ENCODE measurements around the gene BEST1.
"Not testable (repeated sequence)": the region's sequence is repeated elsewhere in the genome, so short reads cannot be mapped to it uniquely, and the experiment has no call there.

Gene BEST1

DNA sequence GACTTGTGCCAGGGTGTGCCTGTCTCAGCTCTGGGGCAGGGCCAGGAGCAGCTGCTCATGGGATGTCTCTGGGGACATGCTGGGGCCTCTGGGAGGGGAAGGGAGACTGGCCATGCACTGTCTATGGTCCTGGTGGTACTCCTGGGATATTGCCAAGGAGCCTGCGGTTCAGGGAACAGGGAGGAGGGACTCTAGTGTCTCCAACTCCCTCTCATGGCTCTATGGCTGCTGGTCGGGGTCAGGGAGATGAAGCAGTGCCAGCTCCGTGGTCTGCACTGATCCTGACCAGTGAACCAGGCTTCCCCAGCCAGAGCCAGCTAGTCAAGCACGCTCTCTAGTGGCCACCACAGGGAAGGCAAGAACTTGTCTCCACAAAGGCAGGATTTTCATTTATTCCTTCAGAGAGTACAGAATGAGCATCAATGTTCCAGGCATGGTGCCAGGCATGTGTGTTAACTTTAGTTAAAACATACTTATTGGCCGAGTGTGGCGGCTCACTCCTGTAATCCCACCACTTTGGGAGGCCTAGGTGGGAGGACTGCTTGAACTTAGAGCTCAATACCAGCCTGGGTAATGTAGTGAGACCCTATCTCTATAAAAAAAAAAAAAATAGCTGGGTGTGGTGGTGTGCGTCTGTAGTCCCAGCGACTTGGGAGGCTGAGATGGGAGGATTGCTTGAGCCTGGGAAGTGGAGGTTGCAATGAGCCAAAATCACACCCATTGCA is 2.5 kb upstream of the BEST1 start:
- peak; percentile 67 for DNase-seq

DNA sequence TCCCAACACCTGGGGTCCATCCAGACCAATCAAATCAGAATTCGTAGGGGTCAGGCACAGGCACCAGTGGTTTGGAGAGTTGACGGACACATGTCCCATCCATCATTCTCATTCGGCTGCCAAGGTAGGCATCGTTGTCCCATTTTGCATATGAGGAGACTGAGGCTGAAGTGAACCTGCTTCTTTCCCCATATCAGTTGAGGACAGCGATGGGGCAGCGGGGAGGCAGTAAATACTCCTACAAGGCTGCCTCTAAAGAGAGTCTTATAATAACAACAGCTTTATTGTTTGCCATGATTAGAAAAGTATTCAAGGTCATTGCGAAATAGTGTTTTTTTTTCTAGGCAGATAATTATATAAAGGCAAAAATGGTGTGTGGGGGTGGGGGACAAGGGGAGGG is 1.6 kb upstream of the BEST1 start:
- no peak for DNase-seq

DNA sequence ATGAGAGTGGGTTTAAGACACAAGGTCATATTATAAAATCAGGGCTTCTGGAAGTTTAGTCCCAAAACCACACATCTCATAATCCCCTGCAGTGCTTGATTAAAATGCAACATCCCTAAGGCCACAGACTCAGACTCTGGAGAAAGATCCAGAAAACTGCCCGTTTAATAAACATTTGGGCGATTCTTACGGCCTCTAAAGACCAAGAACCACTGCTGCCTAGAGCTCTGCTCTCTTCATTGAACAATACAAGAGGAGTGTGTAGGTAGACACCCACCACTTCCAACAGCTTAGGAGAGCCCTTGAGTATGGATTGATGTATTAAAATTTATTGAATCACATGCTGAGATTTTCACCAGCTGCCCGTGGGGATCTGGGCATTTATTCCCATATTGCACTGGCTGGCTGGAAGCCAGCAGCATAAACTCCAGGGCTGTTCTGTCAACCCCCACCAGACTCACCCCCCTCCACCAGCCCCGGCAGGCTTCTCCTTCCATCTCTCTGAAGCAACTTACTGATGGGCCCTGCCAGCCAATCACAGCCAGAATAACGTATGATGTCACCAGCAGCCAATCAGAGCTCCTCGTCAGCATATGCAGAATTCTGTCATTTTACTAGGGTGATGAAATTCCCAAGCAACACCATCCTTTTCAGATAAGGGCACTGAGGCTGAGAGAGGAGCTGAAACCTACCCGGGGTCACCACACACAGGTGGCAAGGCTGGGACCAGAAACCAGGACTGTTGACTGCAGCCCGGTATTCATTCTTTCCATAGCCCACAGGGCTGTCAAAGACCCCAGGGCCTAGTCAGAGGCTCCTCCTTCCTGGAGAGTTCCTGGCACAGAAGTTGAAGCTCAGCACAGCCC is 749 bp upstream of the BEST1 start:
- no peak for DNase-seq

DNA sequence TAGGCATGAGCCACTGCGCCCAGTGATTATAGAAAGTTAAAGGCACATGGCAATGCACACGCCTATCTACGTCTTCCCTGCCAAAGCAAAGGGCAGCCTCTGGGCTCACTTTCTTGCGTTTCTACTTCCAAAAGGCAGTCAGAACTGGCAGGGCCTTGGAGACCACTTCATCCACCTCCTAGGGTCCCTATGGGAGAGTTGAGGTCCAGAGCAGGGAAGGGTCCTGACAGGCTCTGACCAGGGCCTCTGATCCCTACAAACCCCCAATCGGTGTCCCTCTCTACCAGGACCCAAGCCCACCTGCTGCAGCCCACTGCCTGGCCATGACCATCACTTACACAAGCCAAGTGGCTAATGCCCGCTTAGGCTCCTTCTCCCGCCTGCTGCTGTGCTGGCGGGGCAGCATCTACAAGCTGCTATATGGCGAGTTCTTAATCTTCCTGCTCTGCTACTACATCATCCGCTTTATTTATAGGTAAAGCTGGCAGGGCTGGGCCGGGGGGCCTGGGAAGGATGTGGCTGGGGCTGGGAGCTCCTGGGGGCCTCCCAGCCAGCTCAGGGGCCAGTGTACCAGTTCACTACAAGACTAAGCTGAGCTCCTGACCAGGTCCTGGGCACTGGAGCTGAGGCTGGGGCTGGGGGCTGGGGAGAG is 1.5 kb downstream of the BEST1 start:
- DNase-seq, result no peak

DNA sequence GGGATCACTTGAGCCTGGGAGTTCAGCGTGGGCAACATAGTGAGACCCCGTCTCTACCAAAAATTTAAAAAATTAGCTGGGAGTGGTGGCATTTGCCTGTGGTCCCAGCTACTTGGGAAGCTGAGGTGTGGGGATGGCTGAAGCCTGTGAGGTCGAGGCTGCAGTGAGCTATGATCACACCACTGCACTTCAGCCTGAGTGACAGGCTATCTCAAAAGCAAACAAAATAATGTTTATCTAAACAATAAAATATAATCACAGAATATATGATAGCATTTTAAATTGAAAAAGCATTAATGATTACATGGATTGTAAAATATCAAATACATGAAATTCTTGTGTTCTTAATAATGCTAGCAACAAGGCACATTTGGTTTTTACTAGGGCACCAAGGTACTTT is 2.7 kb downstream of the BEST1 start:
- DNase-seq, result no peak

DNA sequence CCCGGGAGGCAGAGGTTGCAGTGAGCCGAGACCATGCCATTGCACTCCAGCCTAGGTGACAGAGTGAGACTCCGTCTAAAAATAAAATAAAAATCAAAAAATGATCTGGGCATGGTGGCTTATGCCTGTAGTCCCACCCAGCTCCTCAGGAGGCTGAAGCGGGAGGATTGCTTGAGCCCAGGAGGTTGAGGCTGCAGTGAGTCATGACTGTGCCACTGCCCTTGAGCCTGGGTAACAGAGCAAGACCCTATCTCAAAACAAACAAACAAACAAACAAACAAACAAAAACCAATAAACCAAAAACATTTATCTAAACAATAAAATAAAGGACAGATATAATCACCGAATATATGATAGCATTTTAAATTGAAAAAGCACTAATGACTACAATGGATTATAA is 3.5 kb downstream of the BEST1 start:
- DNase-seq, result not testable (repeated sequence)

DNA sequence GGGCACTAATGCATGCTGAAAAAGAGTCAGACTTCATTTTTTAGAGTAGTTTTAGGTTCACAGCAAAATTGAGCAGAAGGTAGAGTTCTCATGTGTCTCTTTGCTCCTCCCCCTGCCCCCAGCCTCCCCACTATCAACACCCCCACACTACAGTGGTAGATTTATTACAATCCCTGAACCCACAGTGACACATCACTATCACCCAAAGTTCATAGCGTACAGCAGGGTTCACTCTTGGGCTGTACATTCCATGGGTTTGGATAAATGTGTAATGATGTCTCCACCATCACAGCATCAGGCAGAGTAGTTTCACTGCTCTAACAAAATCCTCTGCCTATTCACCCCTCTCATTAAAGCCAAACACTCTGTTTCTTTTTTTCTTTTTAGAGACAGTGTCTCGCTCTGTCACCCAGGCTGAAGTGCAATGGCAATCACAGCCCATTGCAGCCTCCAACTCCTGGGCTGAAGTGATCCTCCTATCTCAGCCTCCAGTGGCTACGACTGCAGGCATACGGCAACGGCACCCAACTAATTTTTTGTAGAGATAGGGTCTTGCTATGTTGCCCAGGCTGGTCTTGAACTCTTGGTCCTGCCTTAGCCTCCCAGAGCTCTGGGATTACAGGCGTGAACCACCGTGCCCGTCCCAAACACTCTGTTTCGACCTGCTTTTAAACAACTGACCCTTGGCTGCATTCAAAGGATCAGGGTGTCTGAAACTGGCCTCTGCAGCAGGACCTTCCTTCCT is 4.1 kb downstream of the BEST1 start:
- no peak for DNase-seq

DNA sequence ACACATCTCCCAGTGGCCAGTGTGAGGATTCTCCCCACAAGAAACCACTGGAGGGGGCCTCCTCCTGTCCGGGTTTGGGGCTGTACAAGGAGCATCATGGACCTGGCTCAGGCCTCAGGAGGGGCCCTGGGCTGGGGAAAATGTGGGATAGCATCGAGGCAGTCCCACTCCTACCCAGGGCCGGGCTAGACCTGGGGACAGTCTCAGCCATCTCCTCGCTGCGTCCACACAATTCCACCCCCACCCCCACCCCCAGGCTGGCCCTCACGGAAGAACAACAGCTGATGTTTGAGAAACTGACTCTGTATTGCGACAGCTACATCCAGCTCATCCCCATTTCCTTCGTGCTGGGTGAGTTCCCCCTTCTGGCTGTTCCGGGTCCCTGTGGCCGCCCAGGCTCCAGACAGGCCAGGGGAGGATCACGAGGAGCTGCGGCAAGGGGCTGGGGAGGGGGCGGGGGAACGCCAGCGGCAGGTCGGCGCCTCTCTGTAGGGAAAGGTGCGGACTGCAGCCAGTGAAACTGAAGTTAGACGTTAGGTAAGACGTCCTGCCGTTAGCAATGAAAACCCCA is 4.8 kb downstream of the BEST1 start:
- DNase-seq, result peak; percentile 37

DNA sequence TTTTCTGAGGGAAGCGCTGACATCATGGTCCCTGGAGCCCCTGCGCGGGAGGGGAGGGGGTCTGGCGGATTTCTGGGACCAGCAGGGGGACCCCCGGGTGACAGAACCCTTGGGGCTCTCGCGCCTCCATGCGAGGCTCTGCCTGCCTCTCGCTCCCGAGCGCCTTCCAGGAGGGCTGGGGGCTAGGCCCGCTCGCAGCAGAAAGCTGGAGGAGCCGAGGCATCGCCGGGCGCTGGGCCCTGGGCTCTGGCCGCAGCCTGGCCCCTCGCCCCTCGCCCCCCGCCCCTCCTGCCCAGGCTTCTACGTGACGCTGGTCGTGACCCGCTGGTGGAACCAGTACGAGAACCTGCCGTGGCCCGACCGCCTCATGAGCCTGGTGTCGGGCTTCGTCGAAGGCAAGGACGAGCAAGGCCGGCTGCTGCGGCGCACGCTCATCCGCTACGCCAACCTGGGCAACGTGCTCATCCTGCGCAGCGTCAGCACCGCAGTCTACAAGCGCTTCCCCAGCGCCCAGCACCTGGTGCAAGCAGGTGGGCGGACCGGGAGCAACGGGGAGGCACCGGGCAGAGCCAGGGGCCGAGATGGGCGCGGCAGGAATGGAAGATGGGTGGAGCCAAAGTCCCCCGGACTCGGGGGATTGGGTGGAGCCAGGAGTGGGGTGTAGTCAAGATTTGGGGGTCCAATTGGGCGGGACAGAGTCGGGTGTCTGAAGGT is 5.4 kb downstream of the BEST1 start:
- DNase-seq, result peak; percentile 55

DNA sequence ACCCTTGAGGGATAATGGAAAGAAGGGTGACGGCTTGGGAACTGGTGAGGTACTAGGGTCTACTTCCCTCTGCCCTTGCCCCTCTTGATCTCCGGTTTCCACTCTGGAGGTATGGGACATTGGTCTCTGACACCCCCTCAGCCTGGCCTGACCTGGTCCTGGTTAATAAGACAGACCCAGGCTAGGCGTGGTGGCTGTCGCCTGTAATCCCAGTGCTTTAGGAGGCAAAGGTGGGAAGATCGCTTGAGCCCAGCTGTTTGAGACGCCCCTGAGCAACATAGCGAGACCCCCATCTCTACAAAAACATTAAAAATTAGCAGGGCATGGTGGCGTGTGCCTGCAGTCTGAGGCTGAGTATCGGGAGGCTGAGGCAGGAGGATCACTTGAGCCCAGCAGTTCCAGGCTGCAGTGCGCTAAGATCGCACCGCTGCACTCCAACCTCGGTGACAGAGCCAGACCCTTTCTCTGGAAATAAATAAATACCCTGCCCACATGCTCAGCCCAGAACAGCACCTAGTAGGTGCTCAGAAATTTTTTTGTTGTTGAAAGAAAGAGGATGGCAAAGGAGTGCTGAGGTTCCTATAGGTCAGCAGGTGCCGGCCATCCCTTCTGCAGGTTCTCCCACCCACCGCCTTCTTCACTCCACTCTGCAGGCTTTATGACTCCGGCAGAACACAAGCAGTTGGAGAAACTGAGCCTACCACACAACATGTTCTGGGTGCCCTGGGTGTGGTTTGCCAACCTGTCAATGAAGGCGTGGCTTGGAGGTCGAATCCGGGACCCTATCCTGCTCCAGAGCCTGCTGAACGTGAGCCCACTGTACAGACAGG is 6.3 kb downstream of the BEST1 start:
- DNase-seq, result no peak

DNA sequence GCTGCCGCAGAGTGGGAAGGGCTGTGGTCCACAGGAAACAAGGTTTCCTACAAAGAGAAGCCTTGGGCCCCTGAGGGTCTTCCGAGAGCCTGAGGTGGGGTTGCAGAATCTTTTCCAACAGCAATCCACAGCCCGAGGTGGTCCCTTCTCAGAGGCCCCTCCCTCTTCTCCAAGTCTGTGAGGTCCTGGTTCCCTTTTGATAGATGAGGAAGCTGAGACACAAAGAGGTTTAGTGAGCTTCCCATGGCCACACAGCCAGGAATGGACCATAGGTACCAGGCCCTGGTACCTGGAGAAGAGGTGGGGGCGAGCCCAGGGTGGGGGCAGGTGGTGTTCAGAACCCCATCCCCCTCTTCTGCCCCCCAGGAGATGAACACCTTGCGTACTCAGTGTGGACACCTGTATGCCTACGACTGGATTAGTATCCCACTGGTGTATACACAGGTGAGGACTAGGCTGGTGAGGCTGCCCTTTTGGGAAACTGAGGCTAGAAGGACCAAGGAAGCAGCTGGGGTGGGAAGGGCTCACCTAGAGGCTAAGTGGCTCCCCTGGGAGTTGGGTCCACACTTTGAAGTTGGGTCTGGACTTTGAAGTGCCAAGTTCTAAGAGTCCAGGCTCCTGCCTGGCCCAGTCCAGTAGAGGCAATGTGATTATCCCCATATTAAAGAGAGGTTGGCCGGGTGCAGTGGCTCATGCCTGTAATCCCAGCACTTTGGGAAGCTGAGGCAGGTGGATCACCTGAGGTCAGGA is 7.0 kb downstream of the BEST1 start:
- no peak for DNase-seq

DNA sequence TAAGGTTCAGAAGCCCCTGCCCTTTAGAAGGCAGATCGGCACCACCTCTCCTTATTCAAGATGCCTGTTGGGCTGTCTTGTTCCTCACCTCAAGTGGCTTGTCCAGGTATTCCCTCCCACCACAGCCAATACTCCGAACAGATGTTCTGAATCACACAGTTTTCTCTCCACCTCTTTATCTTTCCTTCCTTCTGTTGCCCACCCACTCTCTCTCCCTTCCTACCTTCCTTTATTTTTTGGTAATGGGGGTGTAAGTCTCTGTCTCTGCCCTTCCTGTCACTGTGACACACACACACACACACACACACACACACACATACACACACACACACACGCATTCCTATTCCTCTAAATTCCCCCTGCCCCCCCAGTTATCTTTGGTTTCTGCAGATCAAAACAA is 8.4 kb downstream of the BEST1 start:
- DNase-seq, result no peak

DNA sequence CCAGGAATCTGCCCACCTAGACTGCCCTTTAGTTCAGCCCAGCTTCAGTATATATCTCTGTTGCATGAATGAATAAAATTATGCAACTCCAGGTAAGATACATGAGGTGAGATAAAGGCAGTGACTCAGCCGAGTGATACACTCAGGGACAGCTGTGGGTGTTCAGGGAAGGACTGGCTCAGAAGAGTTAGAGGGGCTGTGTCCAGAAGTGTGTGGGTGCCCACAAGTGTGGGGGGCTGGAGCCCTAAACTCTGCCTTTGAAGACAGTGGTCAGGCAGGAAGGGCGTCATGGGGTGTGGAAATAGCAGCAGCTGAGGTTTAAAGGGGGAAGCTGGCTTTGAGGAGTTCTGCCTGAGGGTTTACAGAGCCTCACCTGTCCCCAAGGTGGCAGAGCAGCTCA is 9.0 kb downstream of the BEST1 start:
- DNase-seq, result no peak

DNA sequence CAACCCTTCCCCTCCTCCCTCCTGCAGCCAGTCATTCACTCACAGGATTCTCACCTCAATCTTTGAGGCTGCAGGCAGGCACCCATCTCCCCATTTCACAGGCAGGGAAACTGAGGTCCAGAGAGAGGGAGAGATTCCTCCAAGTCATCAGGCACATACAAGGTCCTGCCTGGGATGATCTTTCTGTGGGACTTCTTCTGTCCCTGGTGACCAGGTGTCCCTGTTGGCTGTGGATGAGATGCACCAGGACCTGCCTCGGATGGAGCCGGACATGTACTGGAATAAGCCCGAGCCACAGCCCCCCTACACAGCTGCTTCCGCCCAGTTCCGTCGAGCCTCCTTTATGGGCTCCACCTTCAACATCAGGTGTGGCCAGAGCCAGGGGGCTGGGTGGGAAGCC is 9.5 kb downstream of the BEST1 start:
- no peak for DNase-seq

DNA sequence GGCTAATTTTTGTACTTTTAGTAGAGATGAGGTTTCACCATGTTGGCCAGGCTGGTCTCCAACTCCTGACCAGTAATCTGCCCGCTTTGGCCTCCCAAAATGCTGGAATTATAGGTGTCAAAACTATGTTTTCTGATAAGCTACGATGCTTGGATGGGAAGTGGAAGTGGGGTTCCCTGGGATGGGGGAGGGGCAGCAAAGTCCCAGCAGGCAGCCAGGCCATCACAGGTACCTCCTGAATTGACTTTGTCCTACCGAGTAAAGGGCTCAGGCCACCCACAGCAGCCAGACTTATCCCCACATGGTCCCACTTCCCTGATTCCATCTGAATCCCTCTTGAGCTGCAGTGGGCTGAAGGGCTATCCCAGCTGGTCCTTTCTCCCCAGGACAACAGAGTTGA is 10.4 kb downstream of the BEST1 start:
- no peak for DNase-seq

DNA sequence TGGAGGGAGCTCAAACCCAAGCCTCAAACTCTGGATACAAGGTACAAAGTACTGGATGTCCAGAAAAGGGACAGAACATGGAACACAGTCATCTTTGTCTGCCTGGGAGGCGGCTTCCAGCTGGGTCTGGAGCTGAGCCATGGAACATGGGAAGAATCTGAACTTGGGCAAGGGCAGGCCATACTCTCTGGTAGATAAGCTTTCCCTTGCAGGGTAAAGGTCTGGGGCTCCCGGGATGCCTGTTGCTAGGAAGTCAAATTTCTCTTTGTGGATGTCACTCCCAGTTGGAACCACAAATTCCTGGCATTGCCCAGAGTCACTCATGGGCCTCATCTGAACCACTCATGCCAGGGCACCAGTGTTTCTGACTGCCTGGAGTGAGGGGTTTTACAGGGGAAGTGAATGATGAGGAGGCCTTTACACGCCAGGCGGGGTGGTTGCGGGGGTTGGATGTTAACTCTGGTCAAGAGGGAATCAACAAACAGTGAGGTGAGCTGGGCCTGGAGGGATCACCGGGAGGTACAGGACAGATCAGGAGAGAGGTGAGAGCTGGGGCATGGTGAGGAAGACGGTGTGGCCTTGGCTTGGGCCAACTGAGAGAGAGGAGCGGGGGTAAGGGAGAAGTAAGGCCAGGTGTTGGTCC is 11.5 kb downstream of the BEST1 start:
- no peak for DNase-seq

DNA sequence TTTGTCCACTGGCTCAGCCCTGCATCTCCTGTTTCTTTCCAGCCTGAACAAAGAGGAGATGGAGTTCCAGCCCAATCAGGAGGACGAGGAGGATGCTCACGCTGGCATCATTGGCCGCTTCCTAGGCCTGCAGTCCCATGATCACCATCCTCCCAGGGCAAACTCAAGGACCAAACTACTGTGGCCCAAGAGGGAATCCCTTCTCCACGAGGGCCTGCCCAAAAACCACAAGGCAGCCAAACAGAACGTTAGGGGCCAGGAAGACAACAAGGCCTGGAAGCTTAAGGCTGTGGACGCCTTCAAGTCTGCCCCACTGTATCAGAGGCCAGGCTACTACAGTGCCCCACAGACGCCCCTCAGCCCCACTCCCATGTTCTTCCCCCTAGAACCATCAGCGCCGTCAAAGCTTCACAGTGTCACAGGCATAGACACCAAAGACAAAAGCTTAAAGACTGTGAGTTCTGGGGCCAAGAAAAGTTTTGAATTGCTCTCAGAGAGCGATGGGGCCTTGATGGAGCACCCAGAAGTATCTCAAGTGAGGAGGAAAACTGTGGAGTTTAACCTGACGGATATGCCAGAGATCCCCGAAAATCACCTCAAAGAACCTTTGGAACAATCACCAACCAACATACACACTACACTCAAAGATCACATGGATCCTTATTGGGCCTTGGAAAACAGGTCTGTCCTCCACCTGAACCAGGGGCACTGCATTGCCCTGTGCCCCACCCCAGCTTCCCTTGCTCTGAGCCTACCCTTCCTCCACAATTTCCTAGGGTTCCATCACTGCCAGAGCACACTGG is 12.3 kb downstream of the BEST1 start:
- no peak for DNase-seq

DNA sequence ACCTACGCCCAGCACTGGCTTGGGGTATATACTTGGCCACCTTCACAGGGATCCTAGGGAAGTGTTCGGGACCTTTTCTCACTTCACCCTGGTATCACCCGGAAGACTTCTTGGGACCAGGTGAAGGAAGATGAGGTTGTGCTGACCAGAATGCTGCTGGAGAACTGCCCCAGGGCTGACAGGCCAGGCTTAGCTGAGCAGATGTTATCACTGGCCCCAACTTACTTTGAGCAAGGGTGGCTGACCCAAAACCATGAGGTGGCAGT is 12.8 kb downstream of the BEST1 start:
- no peak for DNase-seq
